ENCODE results near the gene MBTPS2.

DNA sequence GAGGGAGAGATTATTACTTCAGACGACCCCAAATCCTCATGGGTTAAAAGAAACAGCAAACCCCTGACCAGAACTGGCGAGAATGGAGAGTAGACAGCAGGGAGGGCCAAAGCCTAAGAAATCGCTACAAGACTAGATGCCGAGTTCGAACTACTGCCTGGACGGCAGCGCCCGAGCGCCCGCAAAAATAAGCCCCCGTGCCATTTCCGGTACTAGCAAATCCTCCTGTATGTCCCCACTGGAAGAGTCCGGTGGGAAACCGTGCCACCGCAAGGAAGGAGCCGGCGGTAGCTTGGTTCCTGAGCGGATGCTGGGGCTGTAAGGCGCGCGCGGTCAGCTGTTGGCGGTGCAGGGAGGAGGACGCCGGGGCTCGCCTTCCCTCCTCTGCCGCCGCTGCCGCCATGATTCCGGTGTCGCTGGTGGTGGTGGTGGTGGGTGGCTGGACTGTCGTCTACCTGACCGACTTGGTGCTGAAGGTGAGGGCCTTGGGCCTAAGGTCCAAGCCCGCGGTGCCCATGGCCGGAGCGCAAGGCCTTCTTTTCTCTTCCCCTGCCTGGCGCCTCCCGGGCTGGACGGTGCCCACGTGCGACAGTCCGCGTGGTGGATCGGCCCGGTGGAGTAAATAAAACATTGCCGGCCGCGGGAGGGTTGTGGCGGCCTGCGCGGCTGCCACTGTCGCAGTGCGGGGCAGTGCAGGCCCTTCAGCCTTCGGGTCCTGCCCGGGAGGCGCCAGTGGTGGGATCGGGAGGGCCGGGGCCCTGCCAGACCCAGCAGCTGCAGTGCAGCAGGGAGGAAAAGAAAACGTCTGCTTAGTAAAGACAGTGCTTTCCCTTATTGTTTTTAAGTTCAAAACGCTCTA lies at the start of gene MBTPS2:
- TF ChIP-seq, protein P1, sequence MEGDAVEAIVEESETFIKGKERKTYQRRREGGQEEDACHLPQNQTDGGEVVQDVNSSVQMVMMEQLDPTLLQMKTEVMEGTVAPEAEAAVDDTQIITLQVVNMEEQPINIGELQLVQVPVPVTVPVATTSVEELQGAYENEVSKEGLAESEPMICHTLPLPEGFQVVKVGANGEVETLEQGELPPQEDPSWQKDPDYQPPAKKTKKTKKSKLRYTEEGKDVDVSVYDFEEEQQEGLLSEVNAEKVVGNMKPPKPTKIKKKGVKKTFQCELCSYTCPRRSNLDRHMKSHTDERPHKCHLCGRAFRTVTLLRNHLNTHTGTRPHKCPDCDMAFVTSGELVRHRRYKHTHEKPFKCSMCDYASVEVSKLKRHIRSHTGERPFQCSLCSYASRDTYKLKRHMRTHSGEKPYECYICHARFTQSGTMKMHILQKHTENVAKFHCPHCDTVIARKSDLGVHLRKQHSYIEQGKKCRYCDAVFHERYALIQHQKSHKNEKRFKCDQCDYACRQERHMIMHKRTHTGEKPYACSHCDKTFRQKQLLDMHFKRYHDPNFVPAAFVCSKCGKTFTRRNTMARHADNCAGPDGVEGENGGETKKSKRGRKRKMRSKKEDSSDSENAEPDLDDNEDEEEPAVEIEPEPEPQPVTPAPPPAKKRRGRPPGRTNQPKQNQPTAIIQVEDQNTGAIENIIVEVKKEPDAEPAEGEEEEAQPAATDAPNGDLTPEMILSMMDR (conservative IDR thresholded peaks at IDR 0.05; ENCODE audit: low read length), result 0 out of 2 replicates have a peak, but pooled peaks have one; percentile 22
- TF ChIP-seq EZH2phosphoT487 (IDR thresholded peaks at IDR 0.05; ENCODE audit: borderline replicate concordance, low read depth, low read length), result no peak

All from OCI-LY7 (cell line).